Effector memory CD4-positive, alpha-beta T cell (primary cell): ENCODE data around the gene P3H2.

Experiments
- DNase-seq, 3 donors: peaks; one replicate each; pipeline ENCODE4 v3.0.0-alpha.2; 2020
- H3K27ac ChIP-seq: 2 replicates; pipeline ENCODE4 v1.7.0; 2013; ENCODE audit warnings: mild to moderate bottlenecking, low read length, moderate library complexity; ENCODE audit not compliant: insufficient read depth, poor library complexity, severe bottlenecking
- H3K27me3 ChIP-seq: replicated peaks from 2 replicates; pipeline ENCODE4 v1.7.0; 2013; ENCODE audit warnings: mild to moderate bottlenecking, low read length; ENCODE audit not compliant: insufficient read depth, control insufficient read depth, poor library complexity, severe bottlenecking
- H3K36me3 ChIP-seq: 2 replicates; pipeline ENCODE4 v1.7.0; 2013; ENCODE audit warnings: mild to moderate bottlenecking, low read length, moderate library complexity; ENCODE audit not compliant: control insufficient read depth, insufficient read depth
- H3K4me1 ChIP-seq: 2 replicates; pipeline ENCODE4 v1.7.0; 2013; ENCODE audit warnings: low read length, mild to moderate bottlenecking; ENCODE audit not compliant: control insufficient read depth, insufficient read depth, poor library complexity, severe bottlenecking
- H3K4me3 ChIP-seq: 2 replicates; pipeline ENCODE4 v1.7.0; 2013; ENCODE audit warnings: low read length, low read depth, mild to moderate bottlenecking; ENCODE audit not compliant: insufficient read depth, poor library complexity, severe bottlenecking
- H3K9me3 ChIP-seq: 2 replicates; pipeline ENCODE4 v1.7.0; 2013; ENCODE audit warnings: mild to moderate bottlenecking, low read length, moderate library complexity; ENCODE audit not compliant: control insufficient read depth

Gene P3H2

DNA sequence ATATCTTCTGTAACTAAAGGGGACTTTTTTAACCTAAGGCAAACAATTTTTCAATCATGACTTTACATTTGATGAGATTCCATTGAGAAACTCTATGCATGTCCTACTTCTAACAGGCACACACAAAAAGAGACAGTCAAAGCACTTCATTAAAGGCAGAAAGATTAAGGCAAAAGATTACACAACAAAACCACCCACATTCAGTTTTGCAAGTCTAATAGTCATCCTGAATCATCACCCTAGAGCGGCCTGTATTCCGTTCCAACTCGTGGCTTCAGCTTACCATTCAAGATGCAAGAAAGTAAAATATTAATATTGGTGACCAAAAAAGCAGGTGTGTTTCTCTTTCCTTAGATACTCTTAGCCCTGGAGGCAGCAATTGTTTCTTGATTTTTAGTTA, 205.9 kb downstream of the P3H2 start:
- DNase-seq: no peak
- no peaks in the 10 kb centered on the region for H3K4me1 ChIP-seq
- H3K27me3 ChIP-seq: no peaks in the 10 kb centered on the region
- H3K4me3 ChIP-seq: no peak overlapping the region
- H3K9me3 ChIP-seq: no peaks in the 10 kb centered on the region
- no peak overlapping the region for H3K27ac ChIP-seq
- H3K36me3 ChIP-seq: no peaks in the 10 kb centered on the region

DNA sequence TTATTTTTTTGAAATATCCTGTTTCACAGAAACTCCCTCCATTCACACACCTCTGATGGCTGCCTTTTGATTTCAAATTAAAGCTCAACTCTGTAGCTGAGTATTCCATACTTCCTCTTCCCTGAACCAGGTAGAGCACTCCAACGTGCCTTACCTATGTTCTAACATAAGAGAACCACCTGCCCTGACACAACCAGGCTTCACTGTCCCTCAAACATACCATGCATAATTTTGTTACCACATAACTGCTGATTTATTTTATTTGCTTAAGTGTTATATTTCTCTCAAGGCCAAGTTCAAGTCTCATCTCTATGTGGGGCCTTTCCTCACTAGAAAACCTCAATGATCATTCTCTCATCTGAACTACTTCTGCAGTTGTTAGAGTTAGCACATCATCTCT, 209.7 kb downstream of the P3H2 start:
- H3K27me3 ChIP-seq: no peaks in the 10 kb centered on the region
- no peak for DNase-seq
- H3K9me3 ChIP-seq: no peaks in the 10 kb centered on the region
- H3K4me3 ChIP-seq: no peak overlapping the region
- no peaks in the 10 kb centered on the region for H3K4me1 ChIP-seq
- no peaks in the 10 kb centered on the region for H3K36me3 ChIP-seq
- no peak overlapping the region for H3K27ac ChIP-seq

DNA sequence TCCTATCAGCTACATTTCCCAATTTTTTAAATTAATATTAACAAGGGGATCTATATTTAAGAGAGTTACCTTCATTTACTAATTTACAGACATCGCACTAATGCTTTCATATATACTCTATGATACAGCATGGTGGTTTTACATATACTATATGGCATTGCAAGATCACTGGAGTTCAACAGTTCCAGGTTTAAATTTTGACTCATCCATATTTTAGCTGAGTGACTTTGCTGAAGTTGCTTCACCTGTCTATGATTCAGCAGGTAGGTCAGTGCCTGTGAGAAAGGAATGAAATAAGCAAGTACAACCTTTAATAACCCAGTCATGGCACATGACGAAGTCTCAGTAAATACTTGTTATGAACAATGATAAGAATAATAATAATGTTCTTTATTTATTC, 211.1 kb downstream of the P3H2 start:
- Histone ChIP-seq H3K4me3 (no peak overlapping the region), H3K27ac (no peak overlapping the region), H3K4me1 (no peaks in the 10 kb centered on the region), H3K9me3 (no peaks in the 10 kb centered on the region), H3K27me3 (no peaks in the 10 kb centered on the region), H3K36me3 (no peaks in the 10 kb centered on the region)
- no peak for DNase-seq

DNA sequence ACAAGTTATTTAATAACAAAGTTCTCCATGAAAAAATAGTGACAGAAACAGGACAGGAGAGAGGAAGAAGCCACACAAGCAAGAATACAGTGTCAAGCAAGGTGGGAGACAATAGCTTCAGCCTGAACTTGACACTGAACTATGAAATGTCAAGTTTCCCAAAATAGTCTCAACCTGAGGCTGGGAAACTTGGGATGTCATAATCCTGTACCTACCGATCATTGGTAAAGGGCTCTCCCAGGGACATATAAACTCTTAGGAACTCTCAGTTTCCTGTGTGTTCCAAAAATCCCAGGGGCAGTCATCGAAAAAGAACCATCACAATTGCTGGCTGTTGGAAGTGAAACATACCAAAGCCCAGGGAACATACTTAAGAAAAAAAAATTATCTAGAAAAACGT, 211.6 kb downstream of the P3H2 start:
- Histone ChIP-seq H3K27me3 (no peaks in the 10 kb centered on the region), H3K27ac (no peak overlapping the region), H3K9me3 (no peaks in the 10 kb centered on the region), H3K36me3 (no peaks in the 10 kb centered on the region), H3K4me3 (no peak overlapping the region), H3K4me1 (no peaks in the 10 kb centered on the region)
- no peak for DNase-seq

DNA sequence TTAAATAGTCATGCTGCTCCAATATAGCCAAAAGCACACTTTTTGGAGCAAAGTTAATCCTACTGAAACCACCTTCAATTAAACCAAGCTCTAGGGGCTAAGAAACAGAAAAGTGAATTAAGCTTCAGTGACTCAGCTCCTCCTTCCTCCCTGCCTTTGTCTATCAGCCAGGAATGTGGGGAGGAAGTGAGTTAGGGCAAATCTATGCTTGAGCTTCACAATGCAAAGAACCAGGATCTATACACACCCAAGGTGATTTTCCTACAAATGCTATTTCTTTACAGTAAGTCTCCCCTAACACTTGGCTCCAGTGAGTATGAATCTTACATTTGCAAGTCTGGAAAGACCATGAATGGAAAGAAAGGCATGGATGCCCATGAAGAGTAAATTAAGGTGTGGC, 212.1 kb downstream of the P3H2 start:
- Histone ChIP-seq H3K27me3 (no peaks in the 10 kb centered on the region), H3K4me1 (no peaks in the 10 kb centered on the region), H3K36me3 (no peaks in the 10 kb centered on the region), H3K4me3 (no peak overlapping the region), H3K27ac (no peak overlapping the region), H3K9me3 (no peaks in the 10 kb centered on the region)
- no peak for DNase-seq

DNA sequence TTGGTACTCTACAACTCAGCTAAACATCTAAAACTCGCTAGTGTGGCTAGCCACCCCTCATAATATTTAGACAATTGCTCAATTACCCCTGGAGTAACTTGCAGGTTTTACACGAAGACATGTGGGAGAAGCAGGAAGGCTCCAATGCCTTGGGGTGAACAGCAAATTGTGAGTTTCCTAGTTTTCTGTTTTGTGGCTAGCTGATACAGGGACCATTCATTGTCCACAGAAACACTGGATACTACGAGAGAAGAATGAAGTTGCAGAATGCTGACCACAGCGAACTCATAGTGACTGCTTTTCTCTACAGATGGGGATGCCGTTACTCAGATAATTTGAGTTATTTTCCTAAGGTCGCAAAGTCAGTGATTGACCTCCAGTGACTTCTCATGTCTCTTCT, 212.9 kb downstream of the P3H2 start:
- Histone ChIP-seq H3K4me3 (no peak overlapping the region), H3K27me3 (no peaks in the 10 kb centered on the region), H3K9me3 (no peaks in the 10 kb centered on the region), H3K4me1 (no peaks in the 10 kb centered on the region), H3K27ac (no peak overlapping the region), H3K36me3 (no peaks in the 10 kb centered on the region)
- DNase-seq: no peak
